HepG2 (cell line): Measurements from ENCODE around the gene SLC12A5. TPM values are rescaled to one million over a fixed set of nuclear protein-coding genes. Genes with fewer than 3 reads are reported as not detected.

Experiments
- ATAC-seq: fragments of 200-7000 bp; cut with Tn5 transposase; 3 replicates; pipeline ENCODE4 v1.9.1; 2020; ENCODE audit warnings: mild to moderate bottlenecking, moderate library complexity
- BruUV-seq: library from RNA; stranded (reverse); fragments of 400-500 nt; replicated peaks from 2 replicates; lab custom pipeline; 2021; lab: Mats Ljungman, UMichigan
- CTCF ChIA-PET: fragments of 300-600 bp; formaldehyde crosslinking; extraction: SDS; loops from one replicate; lab custom pipeline; 2021; ENCODE audit warnings: low total read pairs, inconsistent platforms, low intra/inter-chr PET ratio; lab: Yijun Ruan, JAX
- POLR2A ChIA-PET: fragments of 350-600 bp; sonication (Branson Sonifier 250); formaldehyde crosslinking; loops from one replicate; lab custom pipeline; 2020; ENCODE audit warnings: antibody characterized with exemption, inconsistent platforms; lab: Yijun Ruan, JAX
- DNase-seq: peaks from one replicate; pipeline ENCODE4 v3.0.0-alpha.2; 2015; ENCODE audit warnings: low spot score
- FAIRE-seq: peaks from 3 replicates; lab custom pipeline; 2011; peaks lifted over from hg19 to GRCh38; lab: Jason Lieb, UNC
- H2AFZ ChIP-seq: one replicate; pipeline ENCODE4 v1.6.1; 2011; ENCODE audit warnings: low read length, inconsistent platforms
- H3K27ac ChIP-seq: fragments of 300-600 bp; 3 replicates; pipeline ENCODE4 v1.8.0; 2011; ENCODE audit warnings: mixed run types, mild to moderate bottlenecking, mixed read lengths, low read length, inconsistent platforms; ENCODE audit not compliant: insufficient read depth; ENCODE audit errors: extremely low read length
- H3K27me3 ChIP-seq, 2 experiments: fragments of 200-600 bp in 1 of 2; 2 replicates in 1 of 2; 3 replicates in 1 of 2; pipeline versions ENCODE4 v1.6.0 to v1.8.0; 2011; ENCODE audit warnings: low read length in 2 of 2, mild to moderate bottlenecking in 2 of 2, moderate library complexity in 2 of 2, inconsistent platforms in 1 of 2; ENCODE audit not compliant: insufficient read depth in 2 of 2, control insufficient read depth in 1 of 2
- H3K36me3 ChIP-seq, 2 experiments: fragments of 200-600 bp in 1 of 2; replicated peaks in 1 of 2; 2 replicates in 1 of 2; 3 replicates in 1 of 2; pipeline versions ENCODE4 v1.5.1 to v1.8.0; 2011; ENCODE audit warnings: low read length in 2 of 2, inconsistent platforms in 1 of 2; ENCODE audit not compliant: insufficient read depth in 2 of 2, control insufficient read depth in 1 of 2
- H3K4me1 ChIP-seq: 2 replicates; pipeline ENCODE4 v1.5.1; 2012; ENCODE audit warnings: low read length, inconsistent platforms; ENCODE audit not compliant: insufficient read depth
- H3K4me2 ChIP-seq: 2 replicates; pipeline ENCODE4 v1.6.0; 2011; ENCODE audit warnings: low read depth, low read length, inconsistent platforms
- H3K4me3 ChIP-seq, 3 experiments: fragments of 200-600 bp in 1 of 3; sonication (generic), shearing (Covaris generic) in 1 of 3; replicated peaks in 1 of 3; 2 replicates each; pipeline ENCODE4 v1.5.1; 2011 to 2016; ENCODE audit warnings: low read length in 3 of 3, inconsistent platforms in 2 of 3, low read depth in 2 of 3, mild to moderate bottlenecking in 2 of 3, control low read depth in 1 of 3, mixed read lengths in 1 of 3; ENCODE audit not compliant: insufficient read depth in 1 of 3
- H3K79me2 ChIP-seq: one replicate; pipeline ENCODE4 v1.6.1; 2011; ENCODE audit warnings: low read length, inconsistent platforms; ENCODE audit not compliant: insufficient read depth
- H3K9ac ChIP-seq: 2 replicates; pipeline ENCODE4 v1.6.0; 2011; ENCODE audit warnings: mild to moderate bottlenecking, low read depth, low read length, inconsistent platforms; ENCODE audit not compliant: insufficient read depth
- H3K9me3 ChIP-seq: 2 replicates; pipeline ENCODE4 v1.5.1; 2012; ENCODE audit warnings: mild to moderate bottlenecking, low read length
- H4K20me1 ChIP-seq: 2 replicates; pipeline ENCODE4 v1.6.0; 2011; ENCODE audit warnings: inconsistent platforms, mild to moderate bottlenecking, low read length, moderate library complexity; ENCODE audit not compliant: insufficient read depth
- HOXA7 ChIP-seq: sonication (generic); formaldehyde crosslinking; IDR thresholded peaks from 2 replicates; pipeline ENCODE4 v1.8.1; 2022; ENCODE audit warnings: mild to moderate bottlenecking, missing genetic modification reagents, moderate library complexity
- KDM5B ChIP-seq: sonication (generic); formaldehyde crosslinking; IDR thresholded peaks from 2 replicates; pipeline ENCODE4 v1.4.0; 2020; ENCODE audit warnings: missing genetic modification reagents, mild to moderate bottlenecking, borderline replicate concordance
- KLF15 ChIP-seq: sonication (generic); formaldehyde crosslinking; IDR thresholded peaks from 2 replicates; pipeline ENCODE4 v1.8.1; 2023; ENCODE audit warnings: borderline replicate concordance, mild to moderate bottlenecking, inconsistent platforms, missing genetic modification reagents, mixed read lengths
- MBD4 ChIP-seq: IDR thresholded peaks from 2 replicates; pipeline ENCODE4 v1.6.1; 2012; ENCODE audit warnings: low read length, inconsistent platforms, borderline replicate concordance
- PTBP1 ChIP-seq: fragments of 200-400 bp; formaldehyde crosslinking; IDR thresholded peaks from 2 replicates; pipeline ENCODE4 v1.6.1; 2018; ENCODE audit warnings: low read length, low read depth; ENCODE audit not compliant: poor library complexity, severe bottlenecking
- SMARCC2 ChIP-seq: fragments of 450-650 bp; IDR thresholded peaks from 2 replicates; pipeline ENCODE4 v1.6.1; 2017; ENCODE audit warnings: antibody characterized with exemption, mild to moderate bottlenecking
- ZNF629 ChIP-seq: sonication (generic); formaldehyde crosslinking; conservative IDR thresholded peaks from 2 replicates; pipeline ENCODE4 v1.5.0; 2020; ENCODE audit warnings: missing genetic modification reagents
- ZNF768 ChIP-seq: sonication (generic); formaldehyde crosslinking; IDR thresholded peaks from 2 replicates; pipeline ENCODE4 v1.4.0; 2020; ENCODE audit warnings: missing genetic modification reagents
- ZNF788 ChIP-seq: sonication (generic); formaldehyde crosslinking; IDR thresholded peaks from 2 replicates; pipeline ENCODE4 v1.5.0; 2020; ENCODE audit warnings: mild to moderate bottlenecking, missing genetic modification reagents, borderline replicate concordance
- WGBS: methylation state at CpG from one replicate; pipeline ENCODE4 v1.1.6; 2017; ENCODE audit warnings: low lambda C conversion rate; 5-methylcytosine and 5-hydroxymethylcytosine counted together
- in situ Hi-C: cut with HindIII; loops from 2 replicates; pipeline ENCODE4 v1.10.0; 2017; ENCODE audit warnings: low pct_unique_long_range_greater_than_20kb; ENCODE audit not compliant: extremely low pct_ligation_motif_present
- intact Hi-C: fragments of 100-400 bp; cut with micrococcal nuclease; formaldehyde crosslinking; loops from one replicate; pipeline ENCODE4 v1.10.0; 2022; ENCODE audit not compliant: unreplicated experiment
- polyA plus RNA-seq, 8 experiments: library from polyadenylated mRNA; depleted of rRNA in 3 of 8; stranded (reverse) in 7 of 8; unstranded in 1 of 8; fragments of >200 nt; fragmentation: Illumina TruSeq in 4 of 8; extraction: Trizol in 4 of 8; gene quantifications; 2 replicates each; pipeline versions ENCODE4 v1.2.1 to v1.2.3, GENCODE V29; 2011 to 2016; ENCODE audit warnings: low read depth in 4 of 8, missing spikeins in 1 of 8, mixed read lengths in 1 of 8; ENCODE audit not compliant: insufficient read depth in 1 of 8
- total RNA-seq, 5 experiments: library from RNA; depleted of rRNA; stranded (reverse); fragments of >200 nt; fragmentation: Illumina TruSeq; extraction: Trizol; gene quantifications; 2 replicates each; pipeline ENCODE4 v1.2.3, GENCODE V29; 2016; ENCODE audit warnings: low read depth in 1 of 5

SLC12A5 gene
- total and polyA plus RNA-seq, 2 of the 13 experiments (the other 11 are each of a cell fraction or from before 2014, with no cell fraction given), result 4.3 to 5.4 TPM

GRCh38 chr20:46049190-46049589 is 20.2 kb downstream of the SLC12A5 start (continued):
- TF ChIP-seq HOXA7 (CRISPR knock-in tag) (no peak), PTBP1 (no peak), KLF15 (CRISPR knock-in tag) (no peak)

DNA sequence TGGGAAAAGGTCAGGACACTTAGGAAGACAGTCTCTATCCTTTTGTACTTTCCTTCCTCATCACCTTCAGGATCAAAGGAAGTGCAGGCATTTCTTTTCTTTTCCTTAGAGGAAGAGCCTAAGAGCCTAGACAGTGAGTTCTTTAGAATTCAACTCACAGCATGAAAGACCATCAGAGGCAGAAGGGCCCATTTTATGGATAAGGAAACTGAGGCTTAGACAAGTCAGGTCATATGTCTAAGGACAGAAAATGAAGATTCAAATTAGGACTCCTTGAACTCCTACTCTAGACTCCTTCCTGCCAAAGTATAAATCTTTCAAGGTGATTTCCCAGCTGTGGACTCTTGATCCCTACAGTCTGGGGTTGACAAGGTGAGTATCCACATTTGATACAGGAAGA is 20.8 kb downstream of the SLC12A5 start:
- Histone ChIP-seq H3K4me1 (peaks cover 7% of the 10 kb centered on the region; the same call in 1 of the 2 replicates), H3K4me3 (no peak overlapping the region), H3K79me2 (no peaks in the 10 kb centered on the region), H4K20me1 (peaks cover 2% of the 10 kb centered on the region; the same call in 1 of the 2 replicates), H2AFZ (no peak overlapping the region), H3K27ac (no peak overlapping the region), H3K9me3 (no peaks in the 10 kb centered on the region), H3K9ac (no peak overlapping the region), H3K27me3 (peaks cover 0 to 6% of the 10 kb centered on the region in 2 experiments; a peak in 1 of 5 replicates), H3K4me2 (no peak overlapping the region), H3K36me3 (no peaks in the 10 kb centered on the region)
- TF ChIP-seq ZNF629 (CRISPR knock-in tag) (peak; percentile 67; the same call in 1 of the 2 replicates), MBD4 (no peak)
- ATAC-seq (no peak), FAIRE-seq (no peak), DNase-seq (no peak)
- POLR2A ChIA-PET, result no interaction called here
- CTCF ChIA-PET, result no interaction called here
- intact Hi-C loops (no loop called here), in situ Hi-C loops (no loop called here)
- BruUV-seq, result no TSS peak

DNA sequence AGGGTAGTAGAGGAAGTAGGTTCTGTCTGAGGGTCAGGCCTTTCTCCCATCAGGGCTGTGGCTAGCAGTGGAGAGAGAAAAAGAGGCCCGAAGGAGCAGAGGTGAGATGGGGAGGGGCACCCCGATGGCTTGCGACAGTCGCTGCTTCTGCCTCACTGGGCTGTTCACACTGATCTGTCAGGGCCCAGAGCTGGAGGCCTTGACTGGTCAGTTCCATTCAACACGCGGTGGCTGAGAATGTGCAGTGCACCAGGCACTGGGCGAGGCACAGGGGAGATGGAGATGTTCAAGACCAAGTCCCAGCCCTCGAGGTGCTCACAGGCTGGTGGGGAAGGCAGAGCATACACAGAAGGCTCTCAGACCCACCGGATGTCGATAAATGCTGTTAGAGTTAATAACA is 21.4 kb downstream of the SLC12A5 start:
- Histone ChIP-seq H3K36me3 (no peaks in the 10 kb centered on the region), H3K27me3 (0 out of 5 replicates have a peak, but pooled peaks cover 0 to 6% of the 10 kb centered on the region in 2 experiments), H3K4me3 (no peak overlapping the region), H3K4me2 (no peak overlapping the region), H3K9me3 (no peaks in the 10 kb centered on the region), H3K27ac (no peak overlapping the region), H3K9ac (no peak overlapping the region), H4K20me1 (peaks cover 2% of the 10 kb centered on the region; the same call in 1 of the 2 replicates), H3K79me2 (no peaks in the 10 kb centered on the region), H2AFZ (no peak overlapping the region), H3K4me1 (peaks cover 7% of the 10 kb centered on the region; the same call in 1 of the 2 replicates)
- 0 out of 2 replicates have a peak, but pooled peaks have one; percentile 25 for TF ChIP-seq ZNF788 (CRISPR knock-in tag)
- TF ChIP-seq KDM5B (CRISPR knock-in tag), result 0 out of 2 replicates have a peak, but pooled peaks have one; percentile 21
- peak; percentile 28; the same call in 1 of the 2 replicates for TF ChIP-seq ZNF768 (CRISPR knock-in tag)
- no peak for TF ChIP-seq SMARCC2
- in situ Hi-C loops, result no loop called here
- POLR2A ChIA-PET, result no interaction called here
- BruUV-seq, result no TSS peak
- DNase-seq, result no peak
- ATAC-seq, result peak; percentile 28
- whole genome bisulfite sequencing, result 7% methylated on average over 10 of the region's 10 CpGs
- CTCF ChIA-PET, result no interaction called here
- FAIRE-seq, result no peak
- intact Hi-C loops, result no loop called here
